Activated T-helper 17 cell treated with anti-CD3 and anti-CD28 coated beads, Interleukin-2, amount 50 U/mL, for 72 hours (primary cell): ENCODE data around the gene TMEM150A. TPM values are rescaled to one million over a fixed set of nuclear protein-coding genes. Genes with fewer than 3 reads are reported as not detected.
A peak's percentile ranks its signal among the peaks of the same experiment; 100 is the strongest.

Experiments used
- ATAC-seq: fragments of 150-1000 bp; cut with Tn5 transposase; replicated peaks from 2 replicates; pipeline ENCODE4 v1.10.0; 2021; ENCODE audit warnings: mild to moderate bottlenecking, moderate library complexity
- H3K27ac Mint-ChIP-seq: one replicate; pipeline ENCODE4 v1.8.0; 2022; ENCODE audit warnings: mixed read lengths
- H3K27me3 Mint-ChIP-seq: one replicate; pipeline ENCODE4 v1.8.0; 2022; ENCODE audit warnings: mixed read lengths
- H3K36me3 Mint-ChIP-seq: one replicate; pipeline ENCODE4 v1.8.0; 2022; ENCODE audit warnings: low read depth, mild to moderate bottlenecking, mixed read lengths
- H3K4me1 Mint-ChIP-seq: one replicate; pipeline ENCODE4 v1.8.0; 2022; ENCODE audit warnings: mixed read lengths
- H3K4me3 Mint-ChIP-seq: one replicate; pipeline ENCODE4 v1.8.0; 2022; ENCODE audit warnings: mild to moderate bottlenecking, mixed read lengths
- H3K9me3 Mint-ChIP-seq: one replicate; pipeline ENCODE4 v1.8.0; 2022; ENCODE audit warnings: mixed read lengths
- total RNA-seq, 2 donors: library from RNA; stranded (reverse); gene quantifications; one replicate each; pipeline ENCODE4 v1.2.3, GENCODE V29; 2022

Gene TMEM150A, protein sequence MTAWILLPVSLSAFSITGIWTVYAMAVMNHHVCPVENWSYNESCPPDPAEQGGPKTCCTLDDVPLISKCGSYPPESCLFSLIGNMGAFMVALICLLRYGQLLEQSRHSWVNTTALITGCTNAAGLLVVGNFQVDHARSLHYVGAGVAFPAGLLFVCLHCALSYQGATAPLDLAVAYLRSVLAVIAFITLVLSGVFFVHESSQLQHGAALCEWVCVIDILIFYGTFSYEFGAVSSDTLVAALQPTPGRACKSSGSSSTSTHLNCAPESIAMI
- total RNA-seq: 1 to 10 TPM; 3.3 to 3.7 TPM

DNA sequence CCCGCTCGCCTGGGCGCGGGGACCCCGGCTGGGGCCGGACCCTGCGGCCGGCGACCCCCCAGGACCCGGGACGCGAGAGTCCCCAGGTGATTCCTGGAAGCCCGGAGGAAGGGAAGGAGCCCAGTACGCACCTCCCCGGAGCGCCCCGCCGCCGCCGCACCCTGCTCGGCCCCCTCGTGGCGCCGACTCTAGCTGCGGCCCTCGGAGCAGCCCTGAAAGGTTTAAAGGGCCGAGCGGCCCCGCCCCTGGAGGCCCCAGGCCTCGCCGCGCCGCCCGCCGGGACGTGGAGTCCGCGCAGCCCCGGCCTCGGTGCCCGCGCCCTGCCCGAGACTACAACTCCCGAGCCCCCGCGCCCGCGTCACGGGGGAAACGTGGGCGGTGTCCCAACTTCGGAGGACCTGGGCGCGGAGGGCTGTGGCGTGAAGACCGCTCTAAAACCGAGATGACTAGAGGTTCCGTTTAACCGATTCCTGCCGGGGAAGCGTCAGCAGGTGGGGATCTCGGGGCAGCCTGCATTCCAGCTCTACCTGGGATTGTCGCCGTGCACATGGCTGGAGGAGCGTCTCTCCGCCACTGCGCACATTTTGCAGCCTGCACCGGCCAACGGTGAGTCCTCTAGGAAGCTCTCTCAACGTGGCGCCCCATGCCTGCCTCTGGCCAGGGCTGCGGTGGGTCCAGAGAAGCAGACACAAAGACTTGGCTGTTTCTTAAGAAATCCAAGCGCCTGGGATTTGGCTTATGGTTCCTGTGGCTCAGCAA, at the start of gene TMEM150A:
Gene TMEM150A, minus strand, starts transcription at position 223 of the 759 bp plus-strand sequence. CDS start 750 bp downstream, outside the sequence.
- Mint-ChIP-seq H3K36me3 (peaks cover 30% of the 10 kb centered on the region), H3K4me1 (peaks cover 18% of the 10 kb centered on the region), H3K27me3 (no peaks in the 10 kb centered on the region), H3K9me3 (no peaks in the 10 kb centered on the region), H3K27ac (peak within 1 kb of the TSS; percentile 72), H3K4me3 (peak within 1 kb of the TSS; percentile 80)
- peak; percentile 89 for ATAC-seq

DNA sequence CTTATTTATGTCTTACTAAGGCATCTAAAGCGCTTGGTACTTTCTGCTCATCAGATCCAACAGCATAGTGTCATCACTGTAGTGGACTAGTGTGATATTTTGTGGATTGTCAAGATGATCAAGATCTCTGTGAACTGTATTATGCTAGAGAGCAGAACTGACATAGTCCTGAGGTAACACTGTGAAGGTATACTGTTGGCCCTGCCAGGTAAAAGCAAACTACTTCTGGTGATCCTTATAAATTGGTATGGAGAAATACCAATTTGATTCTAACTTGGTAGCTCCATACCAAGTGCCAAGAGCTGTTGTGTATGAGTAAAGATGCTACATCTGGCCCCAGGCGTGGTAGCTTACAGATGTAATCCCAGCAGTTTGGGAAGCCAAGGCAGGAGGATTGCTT, 49.6 kb upstream of the TMEM150A start:
- ATAC-seq: no peak
- H3K27ac Mint-ChIP-seq: peak overlapping the region; percentile 30
- peaks cover 91% of the 10 kb centered on the region for H3K36me3 Mint-ChIP-seq
- no peaks in the 10 kb centered on the region for H3K9me3 Mint-ChIP-seq
- no peaks in the 10 kb centered on the region for H3K27me3 Mint-ChIP-seq
- no peaks in the 10 kb centered on the region for H3K4me1 Mint-ChIP-seq
- no peak overlapping the region for H3K4me3 Mint-ChIP-seq

DNA sequence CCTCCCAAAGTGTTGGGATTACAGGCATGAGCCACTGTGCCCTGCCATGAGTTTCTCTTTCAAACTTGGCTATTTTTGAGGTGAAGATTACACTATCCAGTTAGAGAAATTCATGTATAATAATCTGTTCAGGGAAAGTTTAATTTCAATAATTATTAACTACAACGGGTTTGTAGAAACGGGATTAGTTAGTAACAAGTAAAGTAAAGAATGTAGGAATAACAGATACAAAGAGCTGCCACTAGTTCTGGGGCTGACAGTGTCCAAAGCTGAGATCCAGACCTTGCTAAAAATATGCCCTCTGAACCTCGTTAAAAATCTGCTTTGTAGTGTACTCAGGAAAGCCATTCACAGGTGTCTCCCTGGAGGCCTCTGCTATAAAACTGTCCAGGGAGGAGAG, 48.6 kb upstream of the TMEM150A start:
- Mint-ChIP-seq H3K4me1 (no peaks in the 10 kb centered on the region), H3K27ac (no peak overlapping the region), H3K9me3 (no peaks in the 10 kb centered on the region), H3K4me3 (no peak overlapping the region), H3K27me3 (no peaks in the 10 kb centered on the region), H3K36me3 (peaks cover 91% of the 10 kb centered on the region)
- no peak for ATAC-seq

DNA sequence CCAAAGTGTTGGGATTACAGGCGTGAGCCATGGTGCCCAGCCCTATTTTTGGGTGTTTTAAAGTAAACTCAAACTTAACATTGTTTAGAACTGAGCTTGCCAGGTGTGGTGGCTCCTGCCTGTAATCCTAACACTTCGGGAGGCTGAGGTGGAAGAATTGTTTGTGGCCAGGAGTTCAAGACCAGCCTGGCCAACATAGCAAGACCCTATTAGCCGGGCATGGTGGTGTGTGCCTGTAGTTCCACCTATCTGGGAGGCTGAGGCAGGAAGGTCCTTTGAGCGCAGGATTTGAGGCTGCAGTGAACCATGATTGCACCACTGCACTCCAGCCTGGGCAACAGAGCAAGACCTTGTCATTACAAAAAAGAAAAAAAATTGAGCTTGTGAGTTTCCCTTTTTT, 48.0 kb upstream of the TMEM150A start:
- no peaks in the 10 kb centered on the region for H3K4me1 Mint-ChIP-seq
- no peak overlapping the region for H3K4me3 Mint-ChIP-seq
- H3K9me3 Mint-ChIP-seq: no peaks in the 10 kb centered on the region
- H3K36me3 Mint-ChIP-seq: peaks cover 92% of the 10 kb centered on the region
- H3K27me3 Mint-ChIP-seq: no peaks in the 10 kb centered on the region
- no peak for ATAC-seq
- H3K27ac Mint-ChIP-seq: no peak overlapping the region

DNA sequence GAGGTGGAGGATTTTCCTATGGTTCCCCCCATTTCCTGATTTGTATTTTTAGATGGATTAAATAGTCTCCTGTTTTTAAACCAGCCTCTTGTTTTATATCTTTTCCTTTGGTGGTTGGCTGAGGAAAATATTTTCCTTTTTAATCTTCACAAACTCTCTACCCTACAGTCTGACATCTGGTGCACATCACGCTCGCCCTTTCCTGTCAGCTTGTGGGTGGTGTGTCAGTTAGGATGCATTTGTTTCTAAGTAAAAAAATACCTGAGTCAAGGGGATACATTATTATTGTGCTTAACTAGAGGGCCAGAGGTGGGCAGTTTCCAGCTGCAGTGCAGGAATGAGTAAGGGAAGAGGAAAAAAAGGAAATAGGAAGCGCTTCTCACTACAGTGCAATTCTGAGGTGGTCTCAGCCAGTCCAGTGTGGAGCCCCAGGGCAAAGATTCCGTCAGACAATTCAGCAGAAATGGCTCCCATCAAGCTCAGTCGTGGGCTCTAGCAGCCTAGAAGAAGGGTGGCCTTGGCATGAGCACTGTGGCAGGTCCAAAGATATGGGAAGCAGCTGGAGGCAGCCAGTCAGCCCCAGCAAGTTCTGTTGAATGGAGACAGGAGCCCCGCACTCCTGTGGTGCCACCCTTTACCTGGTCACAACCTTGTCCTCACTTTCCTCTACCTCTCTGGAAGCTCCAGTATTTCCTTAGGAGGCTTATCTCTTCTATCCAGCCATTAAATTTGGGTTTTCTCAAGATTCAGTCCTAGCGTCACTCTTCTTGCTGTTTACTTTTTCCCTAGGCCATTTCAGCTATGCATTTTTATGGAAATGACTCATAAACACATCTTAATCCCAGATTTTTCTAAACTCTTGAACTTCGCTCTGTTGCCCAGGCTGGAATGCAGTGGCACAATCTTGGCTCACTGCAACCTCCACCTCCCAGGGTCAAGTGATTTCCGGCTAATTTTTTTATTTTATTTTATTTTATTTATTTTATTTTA, 47.0 kb upstream of the TMEM150A start:
- H3K27me3 Mint-ChIP-seq: no peaks in the 10 kb centered on the region
- H3K36me3 Mint-ChIP-seq: peaks cover 96% of the 10 kb centered on the region
- H3K27ac Mint-ChIP-seq: peak overlapping the region; percentile 68
- no peak overlapping the region for H3K4me3 Mint-ChIP-seq
- ATAC-seq: no peak
- no peaks in the 10 kb centered on the region for H3K4me1 Mint-ChIP-seq
- H3K9me3 Mint-ChIP-seq: no peaks in the 10 kb centered on the region

DNA sequence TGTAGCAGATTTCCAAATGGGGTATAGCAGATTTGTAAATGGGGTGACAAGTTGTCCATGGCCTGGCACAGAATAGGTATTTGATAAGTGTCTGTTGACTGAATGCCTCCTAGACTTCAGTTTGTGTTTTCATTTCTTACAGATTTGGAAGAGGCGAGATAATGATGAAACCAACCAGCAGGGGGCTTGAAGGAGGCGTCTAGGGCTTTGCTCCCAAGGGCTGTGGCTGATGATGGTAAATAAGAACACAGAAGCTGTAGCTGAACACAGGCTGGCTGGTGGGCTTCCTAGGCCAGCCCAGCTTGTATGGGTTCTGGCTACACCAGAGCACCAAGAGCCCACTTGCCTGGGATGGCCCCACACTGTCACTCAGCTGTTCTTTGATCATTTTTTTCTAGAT, 46.1 kb upstream of the TMEM150A start:
- no peaks in the 10 kb centered on the region for H3K27me3 Mint-ChIP-seq
- peaks cover 96% of the 10 kb centered on the region for H3K36me3 Mint-ChIP-seq
- no peak overlapping the region for H3K4me3 Mint-ChIP-seq
- ATAC-seq: no peak
- no peaks in the 10 kb centered on the region for H3K9me3 Mint-ChIP-seq
- H3K27ac Mint-ChIP-seq: peak overlapping the region; percentile 68
- no peaks in the 10 kb centered on the region for H3K4me1 Mint-ChIP-seq

DNA sequence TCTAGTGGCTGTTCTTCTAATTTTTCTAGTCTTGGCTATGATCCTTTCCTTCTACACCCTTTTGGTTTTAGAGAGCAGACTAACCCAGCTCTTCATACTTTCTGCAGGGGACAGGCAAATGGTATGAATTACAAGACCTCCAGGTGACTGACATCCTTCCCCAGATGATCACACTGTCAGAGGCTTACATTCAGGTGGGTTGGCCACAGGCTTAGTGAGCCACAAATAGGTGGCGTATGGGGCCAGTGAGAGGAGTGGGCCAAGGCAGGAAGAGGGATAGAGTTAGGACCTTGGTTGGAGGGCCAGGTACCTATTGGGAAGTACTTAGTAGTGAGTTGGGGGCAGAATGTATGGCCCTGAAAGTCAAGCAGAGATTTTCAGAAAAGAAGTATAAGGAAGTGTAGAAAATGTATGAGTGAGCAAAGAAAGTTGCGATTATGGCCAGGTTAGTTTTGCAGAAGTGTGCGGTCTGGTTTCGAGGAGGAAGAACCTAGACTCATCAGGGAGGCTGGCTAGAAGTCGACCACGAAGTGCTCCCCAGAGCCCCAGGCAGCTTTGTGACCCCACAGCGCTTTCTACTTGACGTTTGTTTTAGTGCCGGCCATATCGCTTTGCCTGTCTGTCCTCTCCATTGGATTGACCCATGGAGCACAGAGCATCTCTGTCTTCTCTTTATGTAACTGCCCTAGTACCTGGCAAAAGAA, 45.5 kb upstream of the TMEM150A start:
- no peak for ATAC-seq
- peaks cover 97% of the 10 kb centered on the region for H3K36me3 Mint-ChIP-seq
- H3K4me1 Mint-ChIP-seq: no peaks in the 10 kb centered on the region
- H3K9me3 Mint-ChIP-seq: no peaks in the 10 kb centered on the region
- no peak overlapping the region for H3K4me3 Mint-ChIP-seq
- no peaks in the 10 kb centered on the region for H3K27me3 Mint-ChIP-seq
- H3K27ac Mint-ChIP-seq: peak overlapping the region; percentile 68

DNA sequence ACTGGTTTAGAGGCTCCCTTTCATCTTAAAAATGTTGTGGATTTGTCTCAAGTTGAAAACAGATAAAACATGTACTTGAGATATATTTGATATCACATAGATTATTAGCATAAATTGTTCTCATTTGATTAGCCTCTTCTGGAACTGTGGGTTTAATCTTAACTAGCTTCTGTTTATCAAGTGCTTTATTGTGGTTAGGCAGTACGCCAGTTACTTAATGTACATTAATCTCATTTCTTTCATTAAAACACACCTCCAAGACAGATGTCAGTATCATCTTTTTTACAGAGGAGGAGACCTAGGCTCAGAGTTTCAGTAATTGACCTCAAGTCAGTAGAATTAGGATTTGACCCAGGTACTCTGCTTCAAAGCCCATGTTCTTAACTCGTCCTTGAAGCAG, 43.7 kb upstream of the TMEM150A start:
- Mint-ChIP-seq H3K36me3 (peaks cover 97% of the 10 kb centered on the region), H3K4me1 (peaks cover 4% of the 10 kb centered on the region)

DNA sequence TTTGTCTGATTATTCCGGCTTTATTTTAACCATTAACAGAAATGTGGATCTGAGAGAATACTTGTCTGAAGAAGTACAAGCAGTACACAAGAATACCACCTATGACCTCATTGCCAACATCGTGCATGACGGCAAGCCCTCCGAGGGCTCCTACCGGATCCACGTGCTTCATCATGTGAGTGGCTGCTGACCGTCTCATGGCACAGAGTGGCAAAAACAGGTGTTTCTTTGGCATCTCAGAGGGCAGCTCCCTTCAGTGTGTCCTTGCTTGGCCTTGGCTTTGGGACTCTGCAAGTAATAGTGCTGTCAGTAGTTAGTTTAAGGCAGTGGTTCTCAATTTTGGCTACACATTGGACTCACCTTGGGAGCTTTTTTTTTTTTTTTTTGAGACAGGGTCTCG, 42.4 kb upstream of the TMEM150A start:
- H3K4me1 Mint-ChIP-seq: peaks cover 4% of the 10 kb centered on the region
- no peaks in the 10 kb centered on the region for H3K9me3 Mint-ChIP-seq
- no peak for ATAC-seq
- no peak overlapping the region for H3K27ac Mint-ChIP-seq
- no peaks in the 10 kb centered on the region for H3K27me3 Mint-ChIP-seq
- peaks cover 100% of the 10 kb centered on the region for H3K36me3 Mint-ChIP-seq
- no peak overlapping the region for H3K4me3 Mint-ChIP-seq

More for the DNA sequence above, 43.7 kb upstream of the TMEM150A start:
- no peak for ATAC-seq
- no peak overlapping the region for H3K27ac Mint-ChIP-seq
- H3K27me3 Mint-ChIP-seq: no peaks in the 10 kb centered on the region
- no peaks in the 10 kb centered on the region for H3K9me3 Mint-ChIP-seq
- H3K4me3 Mint-ChIP-seq: no peak overlapping the region

DNA sequence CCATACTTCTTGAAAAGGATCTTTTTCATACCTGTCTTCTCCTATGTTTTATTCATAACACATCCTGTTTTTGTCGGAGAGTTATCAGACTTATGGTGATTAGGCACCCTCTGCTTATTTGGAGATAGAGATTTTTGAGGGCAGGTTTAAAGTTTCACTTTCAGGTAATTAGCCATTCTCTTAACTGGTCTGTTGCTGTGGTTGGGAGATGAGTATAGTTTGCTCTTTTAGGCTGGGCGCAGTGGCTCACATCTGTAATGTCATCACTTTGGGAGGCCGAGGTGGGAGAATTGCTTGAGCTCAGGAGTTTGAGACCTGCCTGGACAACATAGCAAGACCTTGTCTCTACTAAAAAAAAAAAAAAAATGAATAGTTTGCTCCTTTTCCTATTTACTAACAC, 40.2 kb upstream of the TMEM150A start:
- H3K4me1 Mint-ChIP-seq: peaks cover 4% of the 10 kb centered on the region
- H3K27me3 Mint-ChIP-seq: no peaks in the 10 kb centered on the region
- peak overlapping the region; percentile 34 for H3K4me3 Mint-ChIP-seq
- no peaks in the 10 kb centered on the region for H3K9me3 Mint-ChIP-seq
- peaks cover 100% of the 10 kb centered on the region for H3K36me3 Mint-ChIP-seq
- peak overlapping the region; percentile 75 for H3K27ac Mint-ChIP-seq
- peak; percentile 98 for ATAC-seq

DNA sequence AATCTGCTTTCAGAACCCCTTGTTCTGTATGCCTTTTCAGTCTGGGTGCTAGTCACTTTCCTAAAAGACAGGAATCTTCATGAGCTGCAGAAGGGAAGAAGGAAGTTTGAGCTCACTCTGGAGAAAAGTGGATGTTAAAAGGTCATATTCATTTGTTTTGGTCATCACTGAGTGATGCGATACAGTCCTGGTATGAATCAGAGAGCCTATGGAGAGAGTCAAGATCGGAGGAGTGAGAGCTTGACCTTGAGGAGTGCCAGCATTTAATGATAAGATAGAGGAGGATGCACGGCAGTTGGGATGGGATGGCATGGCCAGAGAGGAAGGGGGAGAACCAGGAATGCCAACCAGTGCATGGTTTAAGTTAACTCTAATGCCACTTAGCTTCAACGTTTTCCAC, 33.1 kb upstream of the TMEM150A start:
- no peaks in the 10 kb centered on the region for H3K27me3 Mint-ChIP-seq
- H3K27ac Mint-ChIP-seq: peak overlapping the region; percentile 3

DNA sequence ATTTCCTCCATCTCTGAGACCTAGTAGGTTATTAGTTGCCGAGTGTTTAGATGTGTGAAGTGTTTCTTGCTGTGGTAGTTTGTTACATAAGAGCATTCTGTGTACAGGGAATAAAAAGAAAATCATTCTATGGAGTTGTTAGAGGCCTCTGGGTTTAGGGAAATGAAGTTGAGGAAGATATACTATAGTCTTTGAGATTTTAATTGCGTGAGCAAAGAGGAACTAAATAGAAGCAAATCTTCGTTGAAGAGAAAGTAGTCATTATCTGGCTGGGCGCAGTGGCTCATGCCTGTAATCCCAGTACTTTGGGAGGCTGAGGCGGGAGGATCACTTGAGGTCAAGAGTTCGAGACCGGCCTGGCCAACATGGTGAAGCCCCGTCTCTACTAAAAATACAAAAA, 32.5 kb upstream of the TMEM150A start:
- no peak for ATAC-seq
- H3K27ac Mint-ChIP-seq: peak overlapping the region; percentile 0

More for the DNA sequence above, 33.1 kb upstream of the TMEM150A start:
- no peaks in the 10 kb centered on the region for H3K9me3 Mint-ChIP-seq
- H3K36me3 Mint-ChIP-seq: peaks cover 100% of the 10 kb centered on the region
- ATAC-seq: no peak
- no peak overlapping the region for H3K4me3 Mint-ChIP-seq
- peaks cover 6% of the 10 kb centered on the region for H3K4me1 Mint-ChIP-seq

DNA sequence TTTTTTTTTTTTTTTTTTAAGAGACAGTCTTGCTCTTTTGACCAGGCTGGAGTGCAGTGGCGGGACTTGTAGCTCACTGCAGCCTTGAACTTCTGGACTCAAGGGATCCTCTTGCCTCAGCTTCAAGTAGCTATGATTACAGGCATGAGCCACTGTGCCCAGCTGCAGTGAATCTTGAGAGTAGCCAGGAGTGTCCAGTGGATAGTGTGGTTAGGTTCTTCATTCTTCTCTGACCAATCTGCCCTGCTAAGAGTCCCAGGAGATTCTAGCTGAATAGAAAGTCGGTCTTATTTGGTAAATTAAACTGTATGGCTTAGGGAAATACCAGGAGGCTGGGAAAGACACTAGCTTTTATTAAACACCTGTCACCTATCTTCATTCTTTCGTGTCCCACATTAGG, 28.8 kb upstream of the TMEM150A start:
- Mint-ChIP-seq H3K4me3 (no peak overlapping the region), H3K4me1 (no peaks in the 10 kb centered on the region), H3K27ac (no peak overlapping the region), H3K9me3 (no peaks in the 10 kb centered on the region), H3K36me3 (peaks cover 100% of the 10 kb centered on the region), H3K27me3 (no peaks in the 10 kb centered on the region)
- ATAC-seq: no peak

More for the DNA sequence above, 32.5 kb upstream of the TMEM150A start:
- Mint-ChIP-seq H3K4me3 (no peak overlapping the region), H3K4me1 (peaks cover 6% of the 10 kb centered on the region), H3K36me3 (peaks cover 100% of the 10 kb centered on the region), H3K9me3 (no peaks in the 10 kb centered on the region), H3K27me3 (no peaks in the 10 kb centered on the region)

DNA sequence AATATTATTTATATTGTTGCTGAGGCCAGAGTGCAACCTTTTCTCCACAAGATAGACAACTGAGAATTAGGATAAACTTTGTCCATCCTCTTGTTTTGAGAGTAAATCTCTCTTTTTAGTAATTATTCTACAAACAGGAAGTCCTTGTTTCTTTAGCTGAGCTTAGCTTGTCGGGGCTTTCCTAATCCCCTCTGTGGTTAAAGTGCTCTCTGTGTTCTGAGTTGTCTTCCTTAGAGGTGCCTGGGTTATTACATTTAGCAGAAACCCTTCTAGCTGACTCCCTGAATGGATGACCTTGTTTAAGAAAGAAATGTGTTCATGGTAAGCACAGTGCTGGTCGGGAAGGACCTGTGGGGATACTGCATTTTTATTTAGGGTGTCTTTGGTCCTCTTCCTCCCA, 26.2 kb upstream of the TMEM150A start:
- no peaks in the 10 kb centered on the region for H3K9me3 Mint-ChIP-seq
- H3K27me3 Mint-ChIP-seq: no peaks in the 10 kb centered on the region
- peak overlapping the region; percentile 6 for H3K4me3 Mint-ChIP-seq
- peak; percentile 84 for ATAC-seq
- no peaks in the 10 kb centered on the region for H3K4me1 Mint-ChIP-seq
- peak overlapping the region; percentile 72 for H3K27ac Mint-ChIP-seq
- peaks cover 100% of the 10 kb centered on the region for H3K36me3 Mint-ChIP-seq
